ENCODE data around the gene KIAA0586. TPM values are rescaled to one million over a fixed set of nuclear protein-coding genes. Genes with fewer than 3 reads are reported as not detected.
A peak's percentile ranks its signal among the peaks of the same experiment; 100 is the strongest.

Gene KIAA0586
- total RNA-seq, 1 donor from 2014 or later = 20.1 TPM

GRCh38 chr14:58535044-58535443 lies 107.5 kb downstream of the KIAA0586 start:
- Histone ChIP-seq H3K36me3 (no peaks in the 10 kb centered on the region), H3K9me3 (peaks cover 0 to 3% of the 10 kb centered on the region in 2 donors), H3K4me3 (no peak overlapping the region), H3K27ac (peak overlapping the region; percentile 83 to 94), H3K4me1 (peaks cover 7 to 20% of the 10 kb centered on the region in 2 donors), H3K27me3 (no peaks in the 10 kb centered on the region)
- intact Hi-C loops (cut with DNase I) = loop anchor here (2.0 kb wide), 1 partner anchor 102 kb away; the partner anchor contains the start of gene DACT1
- TF ChIP-seq CTCF (IDR thresholded peaks at IDR 0.05) = no peak
- DNase-seq (ENCODE audit: low spot score in 2 of 2) = no peak

- intact Hi-C loops (cut with DNase I) = no loop called here
- DNase-seq (ENCODE audit: low spot score in 2 of 2) = no peak
- Histone ChIP-seq H3K4me1 (peaks cover 7 to 26% of the 10 kb centered on the region in 2 donors), H3K36me3 (no peaks in the 10 kb centered on the region), H3K27me3 (no peaks in the 10 kb centered on the region), H3K27ac (peak overlapping the region; percentile 3 to 20), H3K9me3 (no peaks in the 10 kb centered on the region), H3K4me3 (no peak overlapping the region)
- TF ChIP-seq CTCF (IDR thresholded peaks at IDR 0.05) = no peak
Measured at GRCh38 chr14:58537004-58537403, 109.5 kb downstream of the KIAA0586 start.

GRCh38 chr14:58540749-58541632 lies 113.5 kb downstream of the KIAA0586 start:
- intact Hi-C loops (cut with DNase I) = no loop called here
- H3K9me3 ChIP-seq = no peaks in the 10 kb centered on the region
- peak overlapping the region; percentile 50 to 70 for H3K27ac ChIP-seq
- H3K36me3 ChIP-seq = no peaks in the 10 kb centered on the region
- H3K4me3 ChIP-seq = no peak overlapping the region
- TF ChIP-seq CTCF (IDR thresholded peaks at IDR 0.05) = no peak
- peaks cover 0 to 9% of the 10 kb centered on the region in 2 donors for H3K4me1 ChIP-seq
- no peak for DNase-seq (ENCODE audit: low spot score in 2 of 2)
- no peaks in the 10 kb centered on the region for H3K27me3 ChIP-seq

DNA sequence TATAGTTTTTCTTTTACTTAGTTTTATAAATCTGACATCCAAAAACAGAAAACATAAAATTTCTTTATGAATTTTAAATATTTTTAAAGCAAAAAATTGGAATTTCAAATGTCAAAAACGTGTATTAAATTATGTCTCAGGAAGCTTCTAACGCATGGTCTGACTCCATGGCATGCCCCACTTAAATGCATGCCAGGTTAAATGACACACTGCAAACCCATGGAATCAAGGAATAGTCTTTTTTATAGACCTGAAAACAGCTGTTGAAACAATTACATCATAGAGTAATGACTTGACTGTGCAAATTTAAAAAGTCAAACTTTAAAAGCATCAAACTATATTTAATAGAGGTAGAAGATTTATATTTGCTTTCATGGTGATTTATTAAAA lies 114.1 kb downstream of the KIAA0586 start:
- TF ChIP-seq CTCF (IDR thresholded peaks at IDR 0.05) = no peak
- H3K36me3 ChIP-seq = no peaks in the 10 kb centered on the region
- no peak overlapping the region for H3K4me3 ChIP-seq
- peaks cover 0 to 8% of the 10 kb centered on the region in 2 donors for H3K4me1 ChIP-seq
- no peaks in the 10 kb centered on the region for H3K9me3 ChIP-seq
- H3K27me3 ChIP-seq = no peaks in the 10 kb centered on the region
- H3K27ac ChIP-seq = peak overlapping the region; percentile 26 to 70
- intact Hi-C loops (cut with DNase I) = no loop called here
- DNase-seq (ENCODE audit: low spot score in 2 of 2) = no peak

DNA sequence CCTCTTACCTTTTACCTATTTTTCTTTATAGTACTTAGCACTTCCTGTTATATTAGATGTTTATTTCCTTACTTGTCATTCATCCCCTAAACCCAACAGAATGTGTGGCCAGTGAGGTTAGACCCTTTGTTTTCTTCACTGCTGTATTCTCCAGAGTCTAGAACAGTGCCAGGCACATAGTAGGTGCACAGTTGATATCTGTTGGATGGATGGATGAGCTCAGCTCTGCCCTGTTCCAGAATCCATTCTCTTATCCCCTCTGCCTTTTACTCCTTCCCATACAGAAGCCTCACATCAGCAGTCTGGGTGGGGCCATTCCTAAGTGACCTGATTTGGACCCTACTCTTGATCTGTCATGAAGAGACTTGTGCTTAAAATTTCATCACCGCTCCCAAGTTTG lies 115.7 kb downstream of the KIAA0586 start:
- H3K27me3 ChIP-seq = no peaks in the 10 kb centered on the region
- no peaks in the 10 kb centered on the region for H3K9me3 ChIP-seq
- no peak for TF ChIP-seq CTCF (IDR thresholded peaks at IDR 0.05)
- H3K4me3 ChIP-seq = no peak overlapping the region
- intact Hi-C loops (cut with DNase I) = no loop called here
- DNase-seq (ENCODE audit: low spot score in 2 of 2) = no peak
- H3K27ac ChIP-seq = no peak overlapping the region
- H3K4me1 ChIP-seq = peaks cover 0 to 8% of the 10 kb centered on the region in 2 donors
- H3K36me3 ChIP-seq = no peaks in the 10 kb centered on the region

Data from ascending aorta (tissue), 2 donors.